PC-9 (cell line): ENCODE results near the gene NECTIN1. TPM values are rescaled to one million over a fixed set of nuclear protein-coding genes. Genes with fewer than 3 reads are reported as not detected.

Experiments
- BruUV-seq: library from RNA; stranded (reverse); fragments of 400-500 nt; replicated peaks from 2 replicates; lab custom pipeline; 2021; lab: Mats Ljungman, UMichigan
- CTCF ChIA-PET: fragments of 300-600 bp; sonication (Branson Sonifier 250); formaldehyde crosslinking; loops from one replicate; lab custom pipeline; 2022; ENCODE audit warnings: antibody characterized with exemption; lab: Charles Lee
- POLR2A ChIA-PET: fragments of 300-600 bp; sonication (Branson Sonifier 250); formaldehyde crosslinking; loops from one replicate; lab custom pipeline; 2022; ENCODE audit warnings: antibody characterized with exemption; ENCODE audit not compliant: unreplicated experiment; lab: Charles Lee
- DNase-seq, 2 experiments: peaks; one replicate each; pipeline versions ENCODE4 v3.0.0 to v3.0.0-alpha.2; 2015 to 2022; ENCODE audit warnings: mixed read lengths in 1 of 2
- H2AFZ ChIP-seq: fragments of 200-600 bp; sonication (generic); 2 replicates; pipeline ENCODE4 v1.8.1; 2017; ENCODE audit warnings: antibody characterized with exemption
- H3F3A ChIP-seq: fragments of 200-600 bp; sonication (generic); 2 replicates; pipeline ENCODE4 v1.8.1; 2017; ENCODE audit warnings: antibody characterized with exemption, mild to moderate bottlenecking, low read depth; ENCODE audit not compliant: insufficient read depth
- H3K27ac ChIP-seq: fragments of 200-600 bp; sonication (generic); 2 replicates; pipeline ENCODE4 v1.6.1; 2016; ENCODE audit warnings: mixed run types
- H3K27me3 ChIP-seq: fragments of 200-600 bp; sonication (generic); 2 replicates; pipeline ENCODE4 v1.6.1; 2016; ENCODE audit warnings: low read depth, mixed run types; ENCODE audit not compliant: insufficient read depth
- H3K36me3 ChIP-seq: fragments of 200-600 bp; sonication (generic); 2 replicates; pipeline ENCODE4 v1.6.1; 2016; ENCODE audit warnings: low read depth, mixed run types
- H3K4me1 ChIP-seq: fragments of 200-600 bp; sonication (generic); replicated peaks from 2 replicates; pipeline ENCODE4 v1.6.1; 2016; ENCODE audit warnings: mixed run types; ENCODE audit not compliant: insufficient read depth
- H3K4me2 ChIP-seq: fragments of 200-600 bp; sonication (generic); 2 replicates; pipeline ENCODE4 v1.6.1; 2017; ENCODE audit warnings: mixed run types
- H3K4me3 ChIP-seq: fragments of 200-600 bp; sonication (generic); 2 replicates; pipeline ENCODE4 v1.6.1; 2016; ENCODE audit warnings: mixed run types
- H3K79me2 ChIP-seq: fragments of 200-600 bp; sonication (generic); 2 replicates; pipeline ENCODE4 v1.6.1; 2017; ENCODE audit warnings: low read depth, mixed run types
- H3K9me2 ChIP-seq: fragments of 200-600 bp; sonication (generic); 2 replicates; pipeline ENCODE4 v1.8.1; 2017; ENCODE audit warnings: mild to moderate bottlenecking; ENCODE audit not compliant: insufficient read depth
- H3K9me3 ChIP-seq: fragments of 200-600 bp; sonication (generic); 2 replicates; pipeline ENCODE4 v1.8.1; 2016; ENCODE audit warnings: low read depth; ENCODE audit not compliant: insufficient read depth
- H4K20me1 ChIP-seq: fragments of 200-600 bp; sonication (generic); 2 replicates; pipeline ENCODE4 v1.8.1; 2017; ENCODE audit not compliant: insufficient read depth
- CTCF ChIP-seq: fragments of 200-600 bp; sonication (generic); conservative IDR thresholded peaks from 2 replicates; pipeline ENCODE4 v1.6.1; 2017; ENCODE audit warnings: mixed run types, antibody characterized with exemption, mild to moderate bottlenecking, moderate library complexity
- EZH2 ChIP-seq: fragments of 200-600 bp; sonication (generic); IDR thresholded peaks from 2 replicates; pipeline ENCODE4 v1.8.0; 2017; ENCODE audit warnings: antibody characterized with exemption, low read depth
- intact Hi-C: fragments of 100-400 bp; cut with micrococcal nuclease; formaldehyde crosslinking; loops from one replicate; pipeline ENCODE4 v1.10.0; 2022; ENCODE audit not compliant: unreplicated experiment
- total RNA-seq: library from RNA; stranded (reverse); gene quantifications from 2 replicates; pipeline ENCODE4 v1.2.3, GENCODE V29; 2021

The NECTIN1 gene
- total RNA-seq, 1 experiment from 2014 or later: 17.6 TPM

- Histone ChIP-seq H3K27ac (no peak overlapping the region), H3K4me2 (no peak overlapping the region), H4K20me1 (no peaks in the 10 kb centered on the region), H3K4me1 (peaks cover 47% of the 10 kb centered on the region), H3K79me2 (peaks cover 12% of the 10 kb centered on the region; the same call in 1 of the 2 replicates), H2AFZ (no peak overlapping the region), H3K36me3 (no peaks in the 10 kb centered on the region), H3F3A (peaks cover 22% of the 10 kb centered on the region), H3K27me3 (no peaks in the 10 kb centered on the region), H3K4me3 (no peak overlapping the region), H3K9me3 (no peaks in the 10 kb centered on the region), H3K9me2 (no peaks in the 10 kb centered on the region)
- TF ChIP-seq CTCF: no peak
- TF ChIP-seq EZH2: no peak
- no peak for DNase-seq
- intact Hi-C loops: loop anchor here (10.0 kb wide), 1 partner anchor 612 kb away; no protein-coding TSS in a partner anchor
- ChIA-PET POLR2A (no interaction called here), CTCF (no interaction called here)
- no TSS peak for BruUV-seq
These were observed 36.5 kb downstream of the NECTIN1 start for GRCh38 chr11:119692540-119692820.

- H3F3A ChIP-seq: peaks cover 16% of the 10 kb centered on the region; the same call in 1 of the 2 replicates
- no TSS peak for BruUV-seq
- CTCF ChIA-PET: no interaction called here
- no peak for DNase-seq
- no peak overlapping the region for H3K27ac ChIP-seq
- H3K79me2 ChIP-seq: peaks cover 12% of the 10 kb centered on the region; the same call in 1 of the 2 replicates
- no peaks in the 10 kb centered on the region for H3K9me2 ChIP-seq
- H4K20me1 ChIP-seq: no peaks in the 10 kb centered on the region
- intact Hi-C loops: loop anchor here (10.0 kb wide), 1 partner anchor 613 kb away; no protein-coding TSS in a partner anchor
- no peak overlapping the region for H3K4me3 ChIP-seq
- no peak overlapping the region for H2AFZ ChIP-seq
- no peaks in the 10 kb centered on the region for H3K9me3 ChIP-seq
- H3K4me2 ChIP-seq: no peak overlapping the region
- no peaks in the 10 kb centered on the region for H3K27me3 ChIP-seq
- H3K4me1 ChIP-seq: peaks cover 42% of the 10 kb centered on the region
- POLR2A ChIA-PET: no interaction called here
- H3K36me3 ChIP-seq: no peaks in the 10 kb centered on the region
- TF ChIP-seq CTCF: no peak
These were observed 37.1 kb downstream of the NECTIN1 start for GRCh38 chr11:119691701-119692539.

DNA sequence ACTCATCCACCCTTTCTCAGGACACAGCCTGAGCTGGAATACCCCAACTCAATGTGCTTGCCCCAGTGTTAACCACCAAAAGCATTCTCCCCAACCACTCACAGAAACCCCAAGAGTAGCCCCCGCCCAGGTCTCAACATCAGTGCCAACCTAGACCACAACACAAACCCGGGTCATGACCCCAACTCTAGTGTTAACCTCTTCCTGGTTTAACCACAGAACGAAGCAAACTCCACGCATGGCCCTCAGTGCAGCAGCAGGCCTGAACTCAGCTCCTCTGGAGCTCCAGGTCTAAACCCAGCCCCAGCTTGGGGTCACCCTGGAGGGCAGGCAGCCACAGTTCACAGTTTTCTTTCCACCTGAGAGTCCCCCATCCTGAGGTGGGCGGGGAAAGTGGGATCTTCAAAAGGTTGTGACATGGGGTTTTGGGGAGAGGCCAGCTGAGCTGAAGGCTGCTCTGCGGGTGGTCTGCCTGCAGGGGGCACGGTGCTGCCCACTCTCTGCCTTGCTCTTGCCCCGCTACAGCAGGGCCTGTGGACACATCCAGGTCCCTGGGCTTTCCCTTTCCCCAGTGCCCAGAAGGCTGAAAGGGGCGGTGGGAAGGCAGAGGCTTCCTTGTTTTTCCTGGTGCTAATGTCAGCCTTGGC, 37.9 kb downstream of the NECTIN1 start:
- Histone ChIP-seq H3K36me3 (no peaks in the 10 kb centered on the region), H3K4me3 (no peak overlapping the region), H3K27ac (no peak overlapping the region), H2AFZ (no peak overlapping the region), H3K9me3 (no peaks in the 10 kb centered on the region), H3K4me1 (peaks cover 37% of the 10 kb centered on the region), H3F3A (peaks cover 12% of the 10 kb centered on the region; the same call in 1 of the 2 replicates), H4K20me1 (no peaks in the 10 kb centered on the region), H3K27me3 (no peaks in the 10 kb centered on the region), H3K9me2 (no peaks in the 10 kb centered on the region), H3K4me2 (no peak overlapping the region), H3K79me2 (peaks cover 12% of the 10 kb centered on the region; the same call in 1 of the 2 replicates)
- no TSS peak for BruUV-seq
- no peak for DNase-seq
- TF ChIP-seq EZH2 (no peak), CTCF (no peak)
- CTCF ChIA-PET: no interaction called here
- POLR2A ChIA-PET: no interaction called here
- intact Hi-C loops: loop anchor here (10.0 kb wide), 1 partner anchor 614 kb away; no protein-coding TSS in a partner anchor
